ENCODE data around the gene ODC1.

The ODC1 gene

DNA sequence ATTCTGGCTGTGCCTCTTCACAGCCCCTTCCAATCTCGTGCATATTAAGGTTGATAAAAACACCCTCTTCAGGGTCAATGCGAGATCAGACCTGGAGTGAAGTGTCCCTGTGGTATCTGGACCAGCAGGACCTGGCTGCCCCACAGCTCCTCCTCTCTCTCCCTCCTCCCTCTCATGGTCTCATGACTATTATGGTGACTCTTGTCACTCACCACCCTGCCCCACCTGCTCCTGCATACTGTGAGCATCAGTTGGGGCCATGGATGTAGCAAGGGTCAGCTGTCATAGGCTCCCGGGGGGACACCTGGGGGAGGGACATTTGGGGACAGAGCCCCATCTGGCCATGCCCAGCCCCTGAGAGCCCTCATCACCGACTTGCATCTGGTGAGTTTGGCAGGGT, 50.2 kb downstream of the ODC1 start:
- no peak for DNase-seq

DNA sequence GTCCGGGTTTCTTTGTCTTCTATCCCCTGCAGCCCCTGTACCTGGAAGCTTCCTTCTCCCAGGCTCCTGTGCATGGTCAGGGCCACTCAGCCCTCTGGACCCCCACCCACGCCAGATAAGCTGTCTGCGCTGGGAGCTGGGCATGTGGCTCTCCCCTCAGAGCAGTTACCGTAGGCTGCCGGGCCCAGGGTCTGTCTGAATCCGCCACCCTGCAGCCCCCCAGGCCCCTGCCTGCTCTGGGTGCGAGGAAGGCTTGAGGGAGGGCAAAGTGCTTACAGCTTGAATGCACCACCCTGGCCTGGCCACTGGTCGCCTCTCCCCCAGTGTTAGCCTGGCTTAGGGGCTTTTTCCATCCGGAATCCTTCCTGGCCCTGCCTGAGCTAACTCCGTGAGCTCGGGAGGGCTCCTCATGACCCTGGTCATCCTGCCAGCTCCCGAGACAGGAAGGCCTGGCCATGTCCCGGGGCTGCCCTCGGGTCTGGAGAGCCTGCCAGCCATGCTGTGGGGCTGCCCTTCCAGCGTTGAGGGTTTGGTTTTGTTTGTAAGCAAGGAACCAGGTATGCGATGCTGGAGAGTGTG, 50.7 kb downstream of the ODC1 start:
- DNase-seq: no peak

GRCh38 chr2:10396464-10396863, 51.7 kb downstream of the ODC1 start:
- DNase-seq: no peak

DNA sequence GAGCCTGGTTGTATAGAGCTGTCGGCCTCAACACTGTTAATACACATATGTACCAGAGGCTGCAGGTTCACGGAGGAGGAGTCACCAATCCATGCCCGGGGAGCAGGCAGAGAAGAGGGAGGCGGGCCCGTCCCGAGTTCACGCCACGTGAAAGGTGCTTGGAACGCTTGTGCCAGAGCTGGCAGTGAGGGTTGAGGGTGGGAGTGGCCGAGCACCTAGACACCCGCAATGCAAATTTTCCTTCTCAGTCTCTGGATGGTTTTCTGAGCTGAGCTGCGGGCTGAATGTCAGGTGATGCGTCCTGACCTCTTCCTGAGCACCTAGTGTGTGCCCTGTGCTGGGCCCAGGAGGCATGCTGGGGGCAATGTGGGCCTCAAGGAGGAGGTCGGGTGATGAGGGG, 52.2 kb downstream of the ODC1 start:
- no peak for DNase-seq

GRCh38 chr2:10393640-10393982, 54.5 kb downstream of the ODC1 start:
- no peak for DNase-seq

- no peak for DNase-seq
Observed at GRCh38 chr2:10392951-10393639, 55.0 kb downstream of the ODC1 start.

GRCh38 chr2:10392548-10392947, 55.6 kb downstream of the ODC1 start:
- no peak for DNase-seq

GRCh38 chr2:10392100-10392499, 56.0 kb downstream of the ODC1 start:
- DNase-seq: no peak

DNA sequence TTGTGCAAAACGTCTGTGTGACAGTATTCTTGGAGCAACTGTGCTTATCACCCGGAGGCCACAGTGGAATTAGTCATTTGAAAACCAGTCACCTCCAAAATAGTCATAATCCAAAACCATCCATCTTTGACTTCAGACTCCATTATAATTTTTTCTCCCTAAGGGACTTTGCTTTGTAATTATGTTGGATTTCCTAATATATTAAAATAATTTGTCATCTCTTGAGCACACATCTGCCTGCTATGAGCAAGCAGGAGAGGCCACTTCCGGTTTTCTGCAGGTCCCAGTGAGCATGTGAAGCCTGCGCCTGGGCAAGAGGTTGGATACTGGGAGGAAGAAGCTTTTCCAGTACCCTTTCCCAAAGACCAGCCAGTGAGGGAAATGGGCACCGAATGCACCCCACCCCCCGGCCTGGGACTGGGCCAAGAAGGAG, 57.7 kb downstream of the ODC1 start:
- DNase-seq: no peak
